ENCODE results near the gene STIMATE.

DNA sequence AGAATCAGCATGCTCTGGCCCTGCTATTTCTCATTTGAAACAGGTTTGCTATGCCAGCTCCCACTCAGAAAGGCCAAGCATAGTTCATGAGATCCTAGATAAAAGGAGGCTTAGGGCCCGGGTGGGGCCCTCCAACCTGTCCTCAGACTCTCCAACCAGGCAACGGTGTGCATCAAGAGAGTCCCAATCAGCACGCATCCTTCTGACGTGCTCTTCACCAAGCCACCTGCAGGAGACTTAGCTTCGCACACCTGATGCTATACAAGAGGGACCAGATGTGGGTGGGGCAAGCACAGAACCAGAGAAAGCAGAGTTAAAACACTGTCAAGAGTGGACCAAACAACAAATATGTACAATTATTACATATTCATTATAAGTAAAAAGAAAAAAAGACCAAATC, 17.3 kb downstream of the STIMATE start:
- TF ChIP-seq, protein P1, sequence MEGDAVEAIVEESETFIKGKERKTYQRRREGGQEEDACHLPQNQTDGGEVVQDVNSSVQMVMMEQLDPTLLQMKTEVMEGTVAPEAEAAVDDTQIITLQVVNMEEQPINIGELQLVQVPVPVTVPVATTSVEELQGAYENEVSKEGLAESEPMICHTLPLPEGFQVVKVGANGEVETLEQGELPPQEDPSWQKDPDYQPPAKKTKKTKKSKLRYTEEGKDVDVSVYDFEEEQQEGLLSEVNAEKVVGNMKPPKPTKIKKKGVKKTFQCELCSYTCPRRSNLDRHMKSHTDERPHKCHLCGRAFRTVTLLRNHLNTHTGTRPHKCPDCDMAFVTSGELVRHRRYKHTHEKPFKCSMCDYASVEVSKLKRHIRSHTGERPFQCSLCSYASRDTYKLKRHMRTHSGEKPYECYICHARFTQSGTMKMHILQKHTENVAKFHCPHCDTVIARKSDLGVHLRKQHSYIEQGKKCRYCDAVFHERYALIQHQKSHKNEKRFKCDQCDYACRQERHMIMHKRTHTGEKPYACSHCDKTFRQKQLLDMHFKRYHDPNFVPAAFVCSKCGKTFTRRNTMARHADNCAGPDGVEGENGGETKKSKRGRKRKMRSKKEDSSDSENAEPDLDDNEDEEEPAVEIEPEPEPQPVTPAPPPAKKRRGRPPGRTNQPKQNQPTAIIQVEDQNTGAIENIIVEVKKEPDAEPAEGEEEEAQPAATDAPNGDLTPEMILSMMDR (IDR thresholded peaks at IDR 0.05), result no peak
- TF ChIP-seq POLR2A (IDR thresholded peaks at IDR 0.05), result no peak

Data from adrenal gland (tissue), 5 donors.